Measurements from ENCODE around the gene KCP. TPM values are rescaled to one million over a fixed set of nuclear protein-coding genes. Genes with fewer than 3 reads are reported as not detected.

Gene KCP
- total RNA-seq, 1 experiment from 2014 or later: 2.7 TPM

GRCh38 chr7:128911423-128912031 lies 1.0 kb upstream of the KCP start:
- CTCF ChIA-PET: interaction anchor here (0.6 to 4.7 kb wide), 17 partner anchors 9 to 531 kb away, joined by 3 to 64 read pairs (median 5); partner anchors contain the start of gene IRF5
- POLR2A ChIA-PET: interaction anchor here (1.1 kb wide), 1 partner anchor 9 kb away, joined by 3 read pairs; no protein-coding TSS in a partner anchor

GRCh38 chr7:128909625-128910568 lies 612 bp downstream of the KCP start:
- DNase-seq (ENCODE audit: low spot score): peak; percentile 52
- ATAC-seq: peak; percentile 41
- no peaks in the 10 kb centered on the region for H3K9me3 Mint-ChIP-seq
- peak overlapping the region; percentile 72 for H3K4me3 Mint-ChIP-seq
- H3K36me3 Mint-ChIP-seq: no peaks in the 10 kb centered on the region
- no peak overlapping the region for H3K27ac Mint-ChIP-seq
- H3K27me3 Mint-ChIP-seq (ENCODE audit: low read depth): peaks cover 64% of the 10 kb centered on the region
- CTCF ChIA-PET: interaction anchor here (0.5 to 4.7 kb wide), 20 partner anchors 13 to 522 kb away, joined by 3 to 64 read pairs (median 4); partner anchors contain the start of gene HILPDA
- TF ChIP-seq STAT6 (CRISPR knock-in tag; conservative IDR thresholded peaks at IDR 0.05; ENCODE audit: low read depth) (no peak), KAT7 (CRISPR knock-in tag; IDR thresholded peaks at IDR 0.05; ENCODE audit: borderline replicate concordance) (no peak), ETV6 (CRISPR knock-in tag; IDR thresholded peaks at IDR 0.05) (0 out of 2 replicates have a peak, but pooled peaks have one; percentile 8), JUN (CRISPR knock-in tag; IDR thresholded peaks at IDR 0.05) (no peak), SMAD3 (CRISPR knock-in tag; IDR thresholded peaks at IDR 0.05; ENCODE audit: borderline replicate concordance) (no peak), NFYB (CRISPR knock-in tag; conservative IDR thresholded peaks at IDR 0.05; ENCODE audit: low read depth) (no peak), OVOL2 (CRISPR knock-in tag; IDR thresholded peaks at IDR 0.05; ENCODE audit: borderline replicate concordance) (no peak), MAX (CRISPR knock-in tag; IDR thresholded peaks at IDR 0.05) (0 out of 2 replicates have a peak, but pooled peaks have one; percentile 56)
- POLR2A ChIA-PET: interaction anchor here (0.6 to 0.9 kb wide), 2 partner anchors 47 to 102 kb away, joined by 3 to 8 read pairs; partner anchors contain the start of gene ATP6V1F
- peaks cover 28% of the 10 kb centered on the region for H3K4me1 Mint-ChIP-seq

More at GRCh38 chr7:128911423-128912031, 1.0 kb upstream of the KCP start:
- H3K9me3 Mint-ChIP-seq: no peaks in the 10 kb centered on the region
- H3K4me3 Mint-ChIP-seq: peak overlapping the region; percentile 72
- TF ChIP-seq ZNF232 (CRISPR knock-in tag; IDR thresholded peaks at IDR 0.05) (0 out of 2 replicates have a peak, but pooled peaks have one; percentile 37), CREM (CRISPR knock-in tag; IDR thresholded peaks at IDR 0.05) (no peak)
- peak; percentile 45 for DNase-seq (ENCODE audit: low spot score)
- peaks cover 74% of the 10 kb centered on the region for H3K27me3 Mint-ChIP-seq (ENCODE audit: low read depth)
- H3K36me3 Mint-ChIP-seq: no peaks in the 10 kb centered on the region
- peak overlapping the region; percentile 78; the same call in 1 of the 2 replicates for H3K27ac Mint-ChIP-seq
- peaks cover 31% of the 10 kb centered on the region for H3K4me1 Mint-ChIP-seq
- peak; percentile 65 for ATAC-seq

GRCh38 chr7:128908750-128909624 lies 1.5 kb downstream of the KCP start:
- H3K9me3 Mint-ChIP-seq: no peaks in the 10 kb centered on the region
- no peaks in the 10 kb centered on the region for H3K36me3 Mint-ChIP-seq
- H3K4me3 Mint-ChIP-seq: peak overlapping the region; percentile 72
- peaks cover 54% of the 10 kb centered on the region for H3K27me3 Mint-ChIP-seq (ENCODE audit: low read depth)
- ChIA-PET CTCF (interaction anchor here (1.4 to 4.7 kb wide), 7 partner anchors 14 to 183 kb away, joined by 7 to 64 read pairs (median 18); no protein-coding TSS in a partner anchor), POLR2A (no interaction called here)
- H3K4me1 Mint-ChIP-seq: peaks cover 26% of the 10 kb centered on the region
- H3K27ac Mint-ChIP-seq: no peak overlapping the region
- TF ChIP-seq CREM (CRISPR knock-in tag; IDR thresholded peaks at IDR 0.05) (no peak), ZMAT4 (CRISPR knock-in tag; IDR thresholded peaks at IDR 0.05) (no peak), PRRX2 (CRISPR knock-in tag; IDR thresholded peaks at IDR 0.05) (no peak), ELF4 (CRISPR knock-in tag; IDR thresholded peaks at IDR 0.05; ENCODE audit: low read depth) (no peak), ETV6 (CRISPR knock-in tag; IDR thresholded peaks at IDR 0.05) (no peak), FOXJ3 (CRISPR knock-in tag; IDR thresholded peaks at IDR 0.05; ENCODE audit: borderline replicate concordance) (no peak), RORB (CRISPR knock-in tag; IDR thresholded peaks at IDR 0.05) (no peak), USF2 (CRISPR knock-in tag; IDR thresholded peaks at IDR 0.05) (no peak), USF1 (CRISPR knock-in tag; IDR thresholded peaks at IDR 0.05) (no peak), NR3C1 (CRISPR knock-in tag; conservative IDR thresholded peaks at IDR 0.05; ENCODE audit: low read depth) (no peak), NR1H2 (CRISPR knock-in tag; IDR thresholded peaks at IDR 0.05) (no peak), SP1 (CRISPR knock-in tag; conservative IDR thresholded peaks at IDR 0.05) (no peak), GRHL2 (CRISPR knock-in tag; IDR thresholded peaks at IDR 0.05; ENCODE audit: insufficient replicate concordance, severe bottlenecking) (no peak)
- ATAC-seq: no peak
- DNase-seq (ENCODE audit: low spot score): no peak
